Measurements from ENCODE around the gene MVB12B. TPM values are rescaled to one million over a fixed set of nuclear protein-coding genes. Genes with fewer than 3 reads are reported as not detected.
A peak's percentile ranks its signal among the peaks of the same experiment; 100 is the strongest.

MVB12B gene
- total RNA-seq, 2 experiments from 2014 or later = 17.4 to 19.9 TPM

- H3K4me1 Mint-ChIP-seq (ENCODE audit: low read depth) = peaks cover 39% of the 10 kb centered on the region
- no peak overlapping the region for H3K27ac Mint-ChIP-seq
- POLR2A ChIA-PET = no interaction called here
- H3K27me3 Mint-ChIP-seq (ENCODE audit: low read depth) = no peaks in the 10 kb centered on the region
- CTCF ChIA-PET = interaction anchor here (5.4 kb wide), 1 partner anchor 91 kb away, joined by 142 read pairs; no protein-coding TSS in a partner anchor
- H3K9me3 Mint-ChIP-seq (ENCODE audit: insufficient read depth) = no peaks in the 10 kb centered on the region
- H3K36me3 Mint-ChIP-seq (ENCODE audit: low read depth) = peaks cover 11% of the 10 kb centered on the region
- no peak overlapping the region for H3K4me3 Mint-ChIP-seq
- ATAC-seq = no peak
- no peak for DNase-seq
Observed at GRCh38 chr9:126487856-126488255, 161.2 kb downstream of the MVB12B start.

GRCh38 chr9:126488310-126488709 is 161.7 kb downstream of the MVB12B start:
- H3K9me3 Mint-ChIP-seq (ENCODE audit: insufficient read depth) = no peaks in the 10 kb centered on the region
- ChIA-PET POLR2A (interaction anchor here (0.5 kb wide), 1 partner anchor 186 kb away, joined by 3 read pairs; no protein-coding TSS in a partner anchor), CTCF (interaction anchor here (1.0 to 5.4 kb wide), 3 partner anchors 11 to 186 kb away, joined by 3 to 142 read pairs (median 56); no protein-coding TSS in a partner anchor)
- no peak overlapping the region for H3K4me3 Mint-ChIP-seq
- H3K4me1 Mint-ChIP-seq (ENCODE audit: low read depth) = peaks cover 37% of the 10 kb centered on the region
- DNase-seq = no peak
- H3K27ac Mint-ChIP-seq = no peak overlapping the region
- ATAC-seq = no peak
- H3K27me3 Mint-ChIP-seq (ENCODE audit: low read depth) = no peaks in the 10 kb centered on the region
- H3K36me3 Mint-ChIP-seq (ENCODE audit: low read depth) = peaks cover 9% of the 10 kb centered on the region

GRCh38 chr9:126488881-126489404 is 162.3 kb downstream of the MVB12B start:
- no peak for DNase-seq
- H3K36me3 Mint-ChIP-seq (ENCODE audit: low read depth) = peaks cover 3% of the 10 kb centered on the region
- H3K27ac Mint-ChIP-seq = no peak overlapping the region
- ATAC-seq = no peak
- H3K4me3 Mint-ChIP-seq = no peak overlapping the region
- ChIA-PET CTCF (interaction anchor here (0.6 to 5.4 kb wide), 4 partner anchors 10 to 187 kb away, joined by 3 to 142 read pairs (median 30); no protein-coding TSS in a partner anchor), POLR2A (interaction anchor here (0.5 kb wide), 1 partner anchor 187 kb away, joined by 3 read pairs; no protein-coding TSS in a partner anchor)
- H3K27me3 Mint-ChIP-seq (ENCODE audit: low read depth) = no peaks in the 10 kb centered on the region
- H3K4me1 Mint-ChIP-seq (ENCODE audit: low read depth) = peaks cover 30% of the 10 kb centered on the region
- no peaks in the 10 kb centered on the region for H3K9me3 Mint-ChIP-seq (ENCODE audit: insufficient read depth)

- H3K27ac Mint-ChIP-seq = peak overlapping the region; percentile 39
- H3K27me3 Mint-ChIP-seq (ENCODE audit: low read depth) = no peaks in the 10 kb centered on the region
- ATAC-seq = no peak
- no peaks in the 10 kb centered on the region for H3K9me3 Mint-ChIP-seq (ENCODE audit: insufficient read depth)
- DNase-seq = no peak
- ChIA-PET POLR2A (no interaction called here), CTCF (interaction anchor here (1.1 to 5.4 kb wide), 12 partner anchors 10 to 931 kb away, joined by 3 to 142 read pairs (median 12); no protein-coding TSS in a partner anchor)
- H3K36me3 Mint-ChIP-seq (ENCODE audit: low read depth) = no peaks in the 10 kb centered on the region
- peaks cover 27% of the 10 kb centered on the region for H3K4me1 Mint-ChIP-seq (ENCODE audit: low read depth)
- H3K4me3 Mint-ChIP-seq = no peak overlapping the region
Observed at GRCh38 chr9:126489581-126490213, 163.1 kb downstream of the MVB12B start.

- peaks cover 27% of the 10 kb centered on the region for H3K4me1 Mint-ChIP-seq (ENCODE audit: low read depth)
- ChIA-PET CTCF (interaction anchor here (0.7 to 5.4 kb wide), 34 partner anchors 8 to 1083 kb away, joined by 3 to 142 read pairs (median 8); partner anchors contain the start of gene MVB12B), POLR2A (no interaction called here)
- H3K4me3 Mint-ChIP-seq = no peak overlapping the region
- H3K9me3 Mint-ChIP-seq (ENCODE audit: insufficient read depth) = no peaks in the 10 kb centered on the region
- peak overlapping the region; percentile 39 for H3K27ac Mint-ChIP-seq
- no peaks in the 10 kb centered on the region for H3K36me3 Mint-ChIP-seq (ENCODE audit: low read depth)
- ATAC-seq = peak; percentile 16
- no peaks in the 10 kb centered on the region for H3K27me3 Mint-ChIP-seq (ENCODE audit: low read depth)
- DNase-seq = no peak
Observed at GRCh38 chr9:126490214-126490631, 163.6 kb downstream of the MVB12B start.

- Mint-ChIP-seq H3K27me3 (ENCODE audit: low read depth) (no peaks in the 10 kb centered on the region), H3K36me3 (ENCODE audit: low read depth) (no peaks in the 10 kb centered on the region), H3K4me1 (ENCODE audit: low read depth) (peaks cover 22% of the 10 kb centered on the region), H3K27ac (no peak overlapping the region), H3K4me3 (no peak overlapping the region), H3K9me3 (ENCODE audit: insufficient read depth) (no peaks in the 10 kb centered on the region)
- ChIA-PET POLR2A (no interaction called here), CTCF (interaction anchor here (0.6 to 5.4 kb wide), 52 partner anchors 9 to 1084 kb away, joined by 3 to 142 read pairs (median 6); partner anchors contain the start of gene MVB12B)
- ATAC-seq (peak; percentile 53), DNase-seq (peak; percentile 74)
Observed at GRCh38 chr9:126490871-126491567, 164.4 kb downstream of the MVB12B start.

- ChIA-PET CTCF (interaction anchor here (0.6 to 5.4 kb wide), 47 partner anchors 8 to 1084 kb away, joined by 3 to 142 read pairs (median 7); partner anchors contain the start of gene MVB12B), POLR2A (no interaction called here)
- no peak overlapping the region for H3K27ac Mint-ChIP-seq
- ATAC-seq (no peak), DNase-seq (no peak)
- no peak overlapping the region for H3K4me3 Mint-ChIP-seq
- H3K27me3 Mint-ChIP-seq (ENCODE audit: low read depth) = no peaks in the 10 kb centered on the region
- peaks cover 18% of the 10 kb centered on the region for H3K4me1 Mint-ChIP-seq (ENCODE audit: low read depth)
- no peaks in the 10 kb centered on the region for H3K9me3 Mint-ChIP-seq (ENCODE audit: insufficient read depth)
- H3K36me3 Mint-ChIP-seq (ENCODE audit: low read depth) = no peaks in the 10 kb centered on the region
Observed at GRCh38 chr9:126491568-126491879, 164.9 kb downstream of the MVB12B start.

- ChIA-PET POLR2A (no interaction called here), CTCF (interaction anchor here (0.6 to 5.4 kb wide), 45 partner anchors 8 to 1085 kb away, joined by 3 to 142 read pairs (median 8); partner anchors contain the start of gene MVB12B)
- Mint-ChIP-seq H3K27ac (no peak overlapping the region), H3K9me3 (ENCODE audit: insufficient read depth) (no peaks in the 10 kb centered on the region), H3K36me3 (ENCODE audit: low read depth) (no peaks in the 10 kb centered on the region), H3K4me1 (ENCODE audit: low read depth) (peaks cover 18% of the 10 kb centered on the region), H3K4me3 (no peak overlapping the region), H3K27me3 (ENCODE audit: low read depth) (no peaks in the 10 kb centered on the region)
- DNase-seq (no peak), ATAC-seq (no peak)
Observed at GRCh38 chr9:126491949-126492348, 165.3 kb downstream of the MVB12B start.

GRCh38 chr9:126494264-126494663 is 167.6 kb downstream of the MVB12B start:
- H3K27ac Mint-ChIP-seq = no peak overlapping the region
- H3K9me3 Mint-ChIP-seq (ENCODE audit: insufficient read depth) = no peaks in the 10 kb centered on the region
- DNase-seq (no peak), ATAC-seq (no peak)
- no peak overlapping the region for H3K4me3 Mint-ChIP-seq
- no peaks in the 10 kb centered on the region for H3K36me3 Mint-ChIP-seq (ENCODE audit: low read depth)
- CTCF ChIA-PET = interaction anchor here (0.7 to 4.9 kb wide), 3 partner anchors 63 to 936 kb away, joined by 3 to 16 read pairs (median 5); no protein-coding TSS in a partner anchor
- peaks cover 23% of the 10 kb centered on the region for H3K4me1 Mint-ChIP-seq (ENCODE audit: low read depth)
- no peaks in the 10 kb centered on the region for H3K27me3 Mint-ChIP-seq (ENCODE audit: low read depth)
- POLR2A ChIA-PET = no interaction called here

- CTCF ChIA-PET = interaction anchor here (1.9 to 4.9 kb wide), 2 partner anchors 63 to 96 kb away, joined by 5 to 16 read pairs; no protein-coding TSS in a partner anchor
- peaks cover 25% of the 10 kb centered on the region for H3K4me1 Mint-ChIP-seq (ENCODE audit: low read depth)
- ATAC-seq = no peak
- H3K36me3 Mint-ChIP-seq (ENCODE audit: low read depth) = no peaks in the 10 kb centered on the region
- DNase-seq = no peak
- H3K27ac Mint-ChIP-seq = no peak overlapping the region
- H3K27me3 Mint-ChIP-seq (ENCODE audit: low read depth) = no peaks in the 10 kb centered on the region
- POLR2A ChIA-PET = no interaction called here
- no peaks in the 10 kb centered on the region for H3K9me3 Mint-ChIP-seq (ENCODE audit: insufficient read depth)
- H3K4me3 Mint-ChIP-seq = no peak overlapping the region
Observed at GRCh38 chr9:126494746-126495145, 168.1 kb downstream of the MVB12B start.

- H3K9me3 Mint-ChIP-seq (ENCODE audit: insufficient read depth) = no peaks in the 10 kb centered on the region
- POLR2A ChIA-PET = no interaction called here
- H3K36me3 Mint-ChIP-seq (ENCODE audit: low read depth) = no peaks in the 10 kb centered on the region
- H3K27ac Mint-ChIP-seq = no peak overlapping the region
- no peak for ATAC-seq
- no peak for DNase-seq
- peaks cover 6% of the 10 kb centered on the region for H3K27me3 Mint-ChIP-seq (ENCODE audit: low read depth)
- no peak overlapping the region for H3K4me3 Mint-ChIP-seq
- H3K4me1 Mint-ChIP-seq (ENCODE audit: low read depth) = peaks cover 21% of the 10 kb centered on the region
- CTCF ChIA-PET = interaction anchor here (1.9 kb wide), 1 partner anchor 96 kb away, joined by 5 read pairs; no protein-coding TSS in a partner anchor
Observed at GRCh38 chr9:126495411-126496180, 169.0 kb downstream of the MVB12B start.

All from activated CD8-positive, alpha-beta T cell treated with anti-CD3 and anti-CD28 coated beads, Interleukin-2, amount 10 ng/mL, durations not matched to agents 7 days and 5 days (primary cell).